ENCODE measurements around the gene C4BPA. TPM values are rescaled to one million over a fixed set of nuclear protein-coding genes. Genes with fewer than 3 reads are reported as not detected.

The C4BPA gene
- total RNA-seq, 1 experiment from 2014 or later = not detected

- Histone ChIP-seq H4K8ac (replicated peaks; ENCODE audit: insufficient read length, low read depth, low read length) (no peak overlapping the region), H3T11ph (ENCODE audit: low read length) (no peak overlapping the region), H4K91ac (ENCODE audit: insufficient read length, low read depth, low read length) (no peak overlapping the region), H3K27me3 (ENCODE audit: insufficient read depth, low read length) (no peaks in the 10 kb centered on the region), H4K20me1 (ENCODE audit: control insufficient read depth, insufficient read depth, insufficient read length) (no peaks in the 10 kb centered on the region), H3K27ac (ENCODE audit: insufficient read length, low read depth, low read length) (no peak overlapping the region), H4K5ac (ENCODE audit: insufficient read length, low read depth, low read length) (no peak overlapping the region), H3K4me1 (ENCODE audit: insufficient read depth, low read length) (no peaks in the 10 kb centered on the region), H3K9ac (ENCODE audit: extremely low read depth, insufficient read length, low read length) (no peak overlapping the region), H2BK5ac (ENCODE audit: insufficient read length, low read length) (no peak overlapping the region), H3K4me2 (ENCODE audit: insufficient read depth, insufficient read length, low read length) (no peak overlapping the region), H3K14ac (ENCODE audit: insufficient read depth, low read length) (no peak overlapping the region), H3K79me2 (ENCODE audit: insufficient read depth, low read length) (no peaks in the 10 kb centered on the region), H3K23ac (ENCODE audit: insufficient read length, low read depth, low read length) (no peak overlapping the region), H3K56ac (ENCODE audit: insufficient read length, low read depth, low read length) (no peak overlapping the region), H3K9me3 (ENCODE audit: control insufficient read depth, low read depth, low read length) (no peaks in the 10 kb centered on the region), H2BK15ac (ENCODE audit: low read depth, low read length) (no peak overlapping the region), H2AFZ (ENCODE audit: low read length) (no peak overlapping the region), H2BK20ac (ENCODE audit: low read depth, low read length, poor library complexity, severe bottlenecking) (no peak overlapping the region), H3K4ac (ENCODE audit: low read depth, low read length) (no peak overlapping the region), H2BK120ac (ENCODE audit: low read depth, low read length, poor library complexity, severe bottlenecking) (no peak overlapping the region), H2AK5ac (ENCODE audit: insufficient read length, low read length) (no peak overlapping the region), H3K18ac (ENCODE audit: insufficient read length, low read depth, low read length) (no peak overlapping the region), H3K23me2 (ENCODE audit: insufficient read length, low read depth, low read length, poor library complexity, severe bottlenecking) (no peaks in the 10 kb centered on the region), H2BK12ac (ENCODE audit: insufficient read length, low read depth, low read length) (no peak overlapping the region), H3K79me1 (ENCODE audit: insufficient read depth, low read depth, low read length, poor library complexity, severe bottlenecking) (no peaks in the 10 kb centered on the region)
- peaks cover 0 to 8% of the 10 kb centered on the region in 2 experiments; a peak in 1 of 4 replicates for H3K4me1 Mint-ChIP-seq
- no peak for TF ChIP-seq CTCF (conservative IDR thresholded peaks at IDR 0.05)
- no CpG with 5 or more reads among the region's 4 CpGs for WGBS (ENCODE audit: extremely low coverage, insufficient read length, low lambda C conversion rate)
- DNase-seq = no peak
- peaks cover 2 to 16% (median 9%) of the 10 kb centered on the region in 3 experiments; a peak in 5 of 7 replicates for H3K36me3 Mint-ChIP-seq (ENCODE audit: insufficient read depth in 1 of 3, low read depth in 3 of 3)
- H3K27me3 Mint-ChIP-seq (ENCODE audit: low read depth) = no peaks in the 10 kb centered on the region
- H3K4me3 Mint-ChIP-seq = 0 out of 5 replicates have a peak overlapping the region, but pooled peaks of 1 of the 2 experiments have one; percentile 10
- H3K27ac Mint-ChIP-seq = no peak overlapping the region
- H3K9me3 Mint-ChIP-seq = no peaks in the 10 kb centered on the region
These were observed 29.9 kb upstream of the C4BPA start for GRCh38 chr1:207073906-207074820.

Measured in H9 (cell line).